Activated gamma-delta T cell treated with anti-CD3 and anti-CD28 coated beads, Interleukin-2, amount 50 U/mL, for 16 hours (primary cell): ENCODE results near the gene EPHB2.
"Not testable (repeated sequence)": the region's sequence is repeated elsewhere in the genome, so short reads cannot be mapped to it uniquely, and the experiment has no call there.

Experiments used
- DNase-seq: peaks from one replicate; pipeline ENCODE4 v3.0.0-alpha.2; 2020; ENCODE audit warnings: low read depth

EPHB2 gene

GRCh38 chr1:22838965-22839364 lies 128.3 kb downstream of the EPHB2 start:
- no peak for DNase-seq

GRCh38 chr1:22839806-22840205 lies 129.2 kb downstream of the EPHB2 start:
- DNase-seq: no peak

- DNase-seq: no peak
These were observed 130.5 kb downstream of the EPHB2 start for GRCh38 chr1:22841142-22841541.

GRCh38 chr1:22841860-22842281 lies 131.2 kb downstream of the EPHB2 start:
- no peak for DNase-seq

- not testable (repeated sequence) for DNase-seq
These were observed 133.0 kb downstream of the EPHB2 start for GRCh38 chr1:22843441-22844183.

- DNase-seq: no peak
These were observed 134.0 kb downstream of the EPHB2 start for GRCh38 chr1:22844621-22845020.

GRCh38 chr1:22845398-22845935 lies 134.8 kb downstream of the EPHB2 start:
- no peak for DNase-seq

GRCh38 chr1:22846458-22846857 lies 135.8 kb downstream of the EPHB2 start:
- no peak for DNase-seq

- no peak for DNase-seq
These were observed 136.6 kb downstream of the EPHB2 start for GRCh38 chr1:22847249-22847648.

GRCh38 chr1:22847709-22848108 lies 137.1 kb downstream of the EPHB2 start:
- DNase-seq: no peak

- DNase-seq: no peak
These were observed 137.8 kb downstream of the EPHB2 start for GRCh38 chr1:22848405-22848804.

GRCh38 chr1:22849770-22850169 lies 139.1 kb downstream of the EPHB2 start:
- DNase-seq: no peak

- no peak for DNase-seq
These were observed 139.6 kb downstream of the EPHB2 start for GRCh38 chr1:22850281-22850680.

GRCh38 chr1:22850681-22851080 lies 140.0 kb downstream of the EPHB2 start:
- no peak for DNase-seq

GRCh38 chr1:22851517-22851916 lies 140.9 kb downstream of the EPHB2 start:
- DNase-seq: no peak

- DNase-seq: no peak
These were observed 141.6 kb downstream of the EPHB2 start for GRCh38 chr1:22852144-22852655.

- no peak for DNase-seq
These were observed 143.1 kb downstream of the EPHB2 start for GRCh38 chr1:22853651-22854185.

- DNase-seq: no peak
These were observed 144.3 kb downstream of the EPHB2 start for GRCh38 chr1:22854688-22855565.

GRCh38 chr1:22855668-22856606 lies 145.3 kb downstream of the EPHB2 start:
- DNase-seq: no peak

- DNase-seq: no peak
These were observed 147.0 kb downstream of the EPHB2 start for GRCh38 chr1:22857661-22858060.

GRCh38 chr1:22860414-22860800 lies 149.8 kb downstream of the EPHB2 start:
- no peak for DNase-seq
